ENCODE measurements around the gene RAF1. TPM values are rescaled to one million over a fixed set of nuclear protein-coding genes. Genes with fewer than 3 reads are reported as not detected.
"Not testable (repeated sequence)": the region's sequence is repeated elsewhere in the genome, so short reads cannot be mapped to it uniquely, and the experiment has no call there.

The RAF1 gene
- total RNA-seq, 4 donors from 2014 or later: 151 to 174 (median 163) TPM

GRCh38 chr3:12706504-12707253 is 42.8 kb upstream of the RAF1 start:
- Histone ChIP-seq H3K4me3 (replicated peaks in 1 of 3) (no peak overlapping the region), H3K36me3 (no peaks in the 10 kb centered on the region), H3K4me1 (no peaks in the 10 kb centered on the region), H3K27ac (no peak overlapping the region), H3K9me3 (no peaks in the 10 kb centered on the region), H3K27me3 (no peaks in the 10 kb centered on the region)
- TF ChIP-seq POLR2A (IDR thresholded peaks at IDR 0.05): no peak
- TF ChIP-seq, protein P1, sequence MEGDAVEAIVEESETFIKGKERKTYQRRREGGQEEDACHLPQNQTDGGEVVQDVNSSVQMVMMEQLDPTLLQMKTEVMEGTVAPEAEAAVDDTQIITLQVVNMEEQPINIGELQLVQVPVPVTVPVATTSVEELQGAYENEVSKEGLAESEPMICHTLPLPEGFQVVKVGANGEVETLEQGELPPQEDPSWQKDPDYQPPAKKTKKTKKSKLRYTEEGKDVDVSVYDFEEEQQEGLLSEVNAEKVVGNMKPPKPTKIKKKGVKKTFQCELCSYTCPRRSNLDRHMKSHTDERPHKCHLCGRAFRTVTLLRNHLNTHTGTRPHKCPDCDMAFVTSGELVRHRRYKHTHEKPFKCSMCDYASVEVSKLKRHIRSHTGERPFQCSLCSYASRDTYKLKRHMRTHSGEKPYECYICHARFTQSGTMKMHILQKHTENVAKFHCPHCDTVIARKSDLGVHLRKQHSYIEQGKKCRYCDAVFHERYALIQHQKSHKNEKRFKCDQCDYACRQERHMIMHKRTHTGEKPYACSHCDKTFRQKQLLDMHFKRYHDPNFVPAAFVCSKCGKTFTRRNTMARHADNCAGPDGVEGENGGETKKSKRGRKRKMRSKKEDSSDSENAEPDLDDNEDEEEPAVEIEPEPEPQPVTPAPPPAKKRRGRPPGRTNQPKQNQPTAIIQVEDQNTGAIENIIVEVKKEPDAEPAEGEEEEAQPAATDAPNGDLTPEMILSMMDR (IDR thresholded peaks at IDR 0.05): peak in 4 of 6 experiments; percentile 44 to 66 (median 58)
- peak; percentile 35 to 39 for DNase-seq
- WGBS, 2 donors: 83 to 94% methylated on average over 2 of the region's 2 CpGs
- intact Hi-C loops (cut with DNase I): no loop called here

DNA sequence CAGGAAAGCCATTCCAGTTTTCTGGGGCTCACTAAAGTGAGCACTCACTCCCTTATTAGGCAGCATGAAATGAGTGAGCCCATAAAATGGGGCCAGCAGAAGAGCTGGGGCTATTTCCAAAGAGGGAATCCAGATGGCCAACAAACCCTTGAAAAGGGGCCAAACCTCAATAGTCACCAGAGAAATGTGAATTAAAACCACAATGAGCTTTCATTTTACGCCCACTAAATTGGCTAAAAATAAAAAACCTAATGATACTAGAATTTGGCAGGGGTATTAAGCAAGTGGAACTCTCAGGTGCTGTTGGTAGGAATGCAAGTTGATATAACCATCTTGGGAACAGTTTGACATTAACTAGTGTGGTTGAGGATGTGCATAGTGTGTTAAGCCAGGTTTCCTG is 42.1 kb upstream of the RAF1 start:
- DNase-seq: no peak
- TF ChIP-seq, protein P1 (IDR thresholded peaks at IDR 0.05): no peak
- no peak for TF ChIP-seq POLR2A (IDR thresholded peaks at IDR 0.05)
- no peaks in the 10 kb centered on the region for H3K4me1 ChIP-seq
- no peaks in the 10 kb centered on the region for H3K27me3 ChIP-seq
- H3K27ac ChIP-seq: no peak overlapping the region
- no peak overlapping the region for H3K4me3 ChIP-seq (replicated peaks in 1 of 3)
- H3K9me3 ChIP-seq: no peaks in the 10 kb centered on the region
- intact Hi-C loops (cut with DNase I): no loop called here
- no peaks in the 10 kb centered on the region for H3K36me3 ChIP-seq
- WGBS, 2 donors: 45 to 84% methylated on average over 1 of the region's 1 CpG

- no peak overlapping the region for H3K27ac ChIP-seq
- H3K9me3 ChIP-seq: no peaks in the 10 kb centered on the region
- DNase-seq: no peak
- H3K27me3 ChIP-seq: no peaks in the 10 kb centered on the region
- intact Hi-C loops (cut with DNase I): no loop called here
- WGBS, 2 donors: 95 to 97% methylated on average over 6 of the region's 6 CpGs
- no peaks in the 10 kb centered on the region for H3K36me3 ChIP-seq
- TF ChIP-seq POLR2A (IDR thresholded peaks at IDR 0.05): no peak
- TF ChIP-seq, protein P1 (IDR thresholded peaks at IDR 0.05): no peak
- H3K4me1 ChIP-seq: no peaks in the 10 kb centered on the region
- no peak overlapping the region for H3K4me3 ChIP-seq (replicated peaks in 1 of 3)
These were observed 41.5 kb upstream of the RAF1 start for GRCh38 chr3:12705374-12705926.

DNA sequence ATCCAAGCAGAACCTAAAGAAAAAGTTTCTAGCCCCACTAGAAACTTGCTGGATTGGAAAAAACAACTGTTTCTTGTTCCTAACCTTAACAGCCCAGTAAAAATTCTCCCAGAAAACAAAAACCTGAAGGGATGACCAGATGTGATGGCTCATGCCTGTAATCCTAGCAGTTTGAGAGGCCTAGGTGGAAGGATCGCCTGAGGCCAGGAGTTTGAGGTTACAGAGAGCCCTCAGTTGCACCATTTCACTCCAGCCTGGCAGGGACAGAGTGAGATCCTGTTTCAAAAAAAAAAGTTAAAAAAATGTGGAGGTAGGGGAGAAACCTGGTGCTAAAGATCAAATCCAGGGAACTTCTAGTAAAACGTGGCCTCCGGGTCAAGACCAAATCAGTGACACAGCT is 38.6 kb upstream of the RAF1 start:
- H3K27ac ChIP-seq: no peak overlapping the region
- no peaks in the 10 kb centered on the region for H3K4me1 ChIP-seq
- no peak for TF ChIP-seq POLR2A (IDR thresholded peaks at IDR 0.05)
- TF ChIP-seq, protein P1 (IDR thresholded peaks at IDR 0.05): no peak
- no peaks in the 10 kb centered on the region for H3K36me3 ChIP-seq
- WGBS, 2 donors: 87 to 95% methylated on average over 3 of the region's 3 CpGs
- intact Hi-C loops (cut with DNase I): no loop called here
- no peaks in the 10 kb centered on the region for H3K27me3 ChIP-seq
- H3K9me3 ChIP-seq: no peaks in the 10 kb centered on the region
- DNase-seq: no peak
- no peak overlapping the region for H3K4me3 ChIP-seq (replicated peaks in 1 of 3)

DNA sequence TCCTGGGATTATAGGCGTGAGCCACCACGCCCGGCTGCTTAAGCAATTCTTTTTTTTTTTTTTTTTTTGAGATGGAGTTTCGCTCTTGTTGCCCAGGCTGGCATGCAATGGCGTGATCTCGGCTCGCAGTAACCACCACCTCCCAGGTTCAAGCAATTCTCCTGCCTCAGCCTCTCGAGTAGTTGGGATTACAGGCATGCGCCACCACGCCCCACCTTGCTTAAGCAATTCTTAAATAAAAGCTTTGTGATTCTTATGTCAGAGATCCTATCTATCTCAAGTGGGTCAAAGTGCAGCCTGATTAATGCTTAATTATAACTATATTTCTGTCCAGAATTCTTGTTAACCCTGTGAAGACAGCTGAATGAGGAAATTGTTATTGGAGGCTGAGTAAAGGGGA is 37.7 kb upstream of the RAF1 start:
- intact Hi-C loops (cut with DNase I): not testable (repeated sequence)

More for the DNA sequence above, 37.7 kb upstream of the RAF1 start:
- 87 to 96% methylated on average over 10 of the region's 10 CpGs for WGBS, 2 donors
- not testable (repeated sequence) for H3K4me3 ChIP-seq (replicated peaks in 1 of 3); H3K27ac ChIP-seq; DNase-seq; H3K9me3 ChIP-seq; H3K4me1 ChIP-seq; H3K36me3 ChIP-seq; H3K27me3 ChIP-seq
